ENCODE results near the gene SLC29A2. TPM values are rescaled to one million over a fixed set of nuclear protein-coding genes. Genes with fewer than 3 reads are reported as not detected.

The SLC29A2 gene
- total RNA-seq, 1 donor from 2014 or later, result 35.7 TPM

GRCh38 chr11:66331542-66332370 lies 39.8 kb downstream of the SLC29A2 start:
- no peak for TF ChIP-seq CTCF (IDR thresholded peaks at IDR 0.05; ENCODE audit: unreplicated experiment)
- H3K27ac Mint-ChIP-seq, result no peak overlapping the region
- H3K9me3 Mint-ChIP-seq, result no peaks in the 10 kb centered on the region
- H3K4me1 Mint-ChIP-seq, result peaks cover 28% of the 10 kb centered on the region
- no peaks in the 10 kb centered on the region for H3K36me3 Mint-ChIP-seq
- H3K4me3 Mint-ChIP-seq, result no peak overlapping the region
- DNase-seq (ENCODE audit: low spot score in 2 of 2, unreplicated experiment in 2 of 2), result no peak
- peaks cover 7% of the 10 kb centered on the region for H3K27me3 Mint-ChIP-seq (ENCODE audit: low read depth)

GRCh38 chr11:66330931-66331330 lies 40.6 kb downstream of the SLC29A2 start:
- Mint-ChIP-seq H3K4me1 (peaks cover 27% of the 10 kb centered on the region), H3K9me3 (no peaks in the 10 kb centered on the region), H3K27me3 (ENCODE audit: low read depth) (peaks cover 3% of the 10 kb centered on the region), H3K27ac (no peak overlapping the region), H3K36me3 (no peaks in the 10 kb centered on the region), H3K4me3 (no peak overlapping the region)
- no peak for TF ChIP-seq CTCF (IDR thresholded peaks at IDR 0.05; ENCODE audit: unreplicated experiment)
- no peak for DNase-seq (ENCODE audit: low spot score in 2 of 2, unreplicated experiment in 2 of 2)

- H3K27ac Mint-ChIP-seq, result no peak overlapping the region
- no peaks in the 10 kb centered on the region for H3K9me3 Mint-ChIP-seq
- H3K4me1 Mint-ChIP-seq, result peaks cover 38% of the 10 kb centered on the region
- H3K27me3 Mint-ChIP-seq (ENCODE audit: low read depth), result no peaks in the 10 kb centered on the region
- DNase-seq (ENCODE audit: low spot score in 2 of 2, unreplicated experiment in 2 of 2), result no peak
- TF ChIP-seq CTCF (IDR thresholded peaks at IDR 0.05; ENCODE audit: unreplicated experiment), result no peak
- H3K36me3 Mint-ChIP-seq, result no peaks in the 10 kb centered on the region
- no peak overlapping the region for H3K4me3 Mint-ChIP-seq
Measured at GRCh38 chr11:66329165-66329673, 42.3 kb downstream of the SLC29A2 start.

- Mint-ChIP-seq H3K27me3 (ENCODE audit: low read depth) (no peaks in the 10 kb centered on the region), H3K4me3 (peak overlapping the region; percentile 17), H3K4me1 (peaks cover 40% of the 10 kb centered on the region), H3K36me3 (no peaks in the 10 kb centered on the region), H3K9me3 (no peaks in the 10 kb centered on the region), H3K27ac (peak overlapping the region; percentile 73)
- peak; percentile 98 for TF ChIP-seq CTCF (IDR thresholded peaks at IDR 0.05; ENCODE audit: unreplicated experiment)
- peak; percentile 64 to 86 for DNase-seq (ENCODE audit: low spot score in 2 of 2, unreplicated experiment in 2 of 2)
Measured at GRCh38 chr11:66328302-66329144, 43.0 kb downstream of the SLC29A2 start.

GRCh38 chr11:66328031-66328301 lies 43.6 kb downstream of the SLC29A2 start:
- Mint-ChIP-seq H3K4me3 (no peak overlapping the region), H3K4me1 (peaks cover 40% of the 10 kb centered on the region), H3K36me3 (no peaks in the 10 kb centered on the region), H3K27me3 (ENCODE audit: low read depth) (no peaks in the 10 kb centered on the region), H3K9me3 (no peaks in the 10 kb centered on the region), H3K27ac (peak overlapping the region; percentile 73)
- TF ChIP-seq CTCF (IDR thresholded peaks at IDR 0.05; ENCODE audit: unreplicated experiment), result no peak
- no peak for DNase-seq (ENCODE audit: low spot score in 2 of 2, unreplicated experiment in 2 of 2)
